ENCODE measurements around the gene MFSD8. TPM values are rescaled to one million over a fixed set of nuclear protein-coding genes. Genes with fewer than 3 reads are reported as not detected.

MFSD8 gene
- total and polyA plus RNA-seq, 2 of the 8 experiments (the other 6 are each of a cell fraction or from before 2014, with no cell fraction given), result 9.2 to 15.8 TPM

- TF ChIP-seq E2F6 (IDR thresholded peaks at IDR 0.05), result no peak; the same call in 1 of the 2 replicates
- no peak for TF ChIP-seq ZNF274 (IDR thresholded peaks at IDR 0.05; ENCODE audit: borderline replicate concordance, extremely low read depth, low read length)
- TF ChIP-seq RXRA (IDR thresholded peaks at IDR 0.05; ENCODE audit: insufficient read depth, low read depth, low read length), result no peak
- peak; percentile 82 for TF ChIP-seq CREB1 (IDR thresholded peaks at IDR 0.05)
- no peak for TF ChIP-seq CHD7 (IDR thresholded peaks at IDR 0.05; ENCODE audit: insufficient replicate concordance, low read length)
- no peak for TF ChIP-seq BCL11A (IDR thresholded peaks at IDR 0.05; ENCODE audit: low read depth in 2 of 2, low read length in 2 of 2)
- no peak for TF ChIP-seq SP2 (IDR thresholded peaks at IDR 0.05; ENCODE audit: low read length)
- TF ChIP-seq KDM4A (IDR thresholded peaks at IDR 0.05; ENCODE audit: low read depth, low read length, severe bottlenecking), result peak; percentile 23
- TF ChIP-seq TAF1 (IDR thresholded peaks at IDR 0.05; ENCODE audit: low read depth, low read length), result peak; percentile 88
- peak; percentile 82 for TF ChIP-seq TBP (IDR thresholded peaks at IDR 0.05; ENCODE audit: low read depth, low read length)
These were observed 84.0 kb downstream of the MFSD8 start, which contains the start of gene PLK4 (continued) for GRCh38 chr4:127880763-127881562.

Data from H1 (cell line).